Duodenal mucosa (tissue), 2 donors: ENCODE data around the gene PMPCA.

Experiments used
- H3K27ac ChIP-seq: one replicate; pipeline ENCODE4 v1.7.0; 2013; ENCODE audit warnings: low read depth, low read length
- H3K27me3 ChIP-seq, 2 donors: one replicate each; pipeline ENCODE4 v1.7.0; 2013; ENCODE audit warnings: low read length in 2 of 2, control low read depth in 1 of 2; ENCODE audit not compliant: insufficient read depth in 2 of 2, control insufficient read depth in 1 of 2
- H3K36me3 ChIP-seq, 2 donors: one replicate each; pipeline ENCODE4 v1.7.0; 2013; ENCODE audit warnings: low read length in 2 of 2, control low read depth in 1 of 2; ENCODE audit not compliant: insufficient read depth in 2 of 2, control insufficient read depth in 1 of 2
- H3K4me1 ChIP-seq, 2 donors: one replicate each; pipeline ENCODE4 v1.7.0; 2013; ENCODE audit warnings: low read length in 2 of 2, control low read depth in 1 of 2; ENCODE audit not compliant: insufficient read depth in 2 of 2, control insufficient read depth in 1 of 2
- H3K4me3 ChIP-seq, 2 donors: one replicate each; pipeline ENCODE4 v1.7.0; 2013; ENCODE audit warnings: low read length in 2 of 2, low read depth in 1 of 2
- H3K9ac ChIP-seq, 2 donors: one replicate each; pipeline ENCODE4 v1.7.0; 2013; ENCODE audit warnings: low read length in 2 of 2, low read depth in 1 of 2
- H3K9me3 ChIP-seq, 2 donors: one replicate each; pipeline ENCODE4 v1.7.0; 2013; ENCODE audit warnings: low read length in 2 of 2, control low read depth in 1 of 2; ENCODE audit not compliant: control insufficient read depth in 1 of 2

Gene PMPCA

GRCh38 chr9:136465500-136466154 is 55.2 kb downstream of the PMPCA start:
- Histone ChIP-seq H3K4me3 (no peak overlapping the region), H3K9ac (no peak overlapping the region), H3K4me1 (no peaks in the 10 kb centered on the region), H3K9me3 (no peaks in the 10 kb centered on the region), H3K36me3 (peaks cover 70 to 96% of the 10 kb centered on the region in 2 donors), H3K27me3 (no peaks in the 10 kb centered on the region), H3K27ac (no peak overlapping the region)

DNA sequence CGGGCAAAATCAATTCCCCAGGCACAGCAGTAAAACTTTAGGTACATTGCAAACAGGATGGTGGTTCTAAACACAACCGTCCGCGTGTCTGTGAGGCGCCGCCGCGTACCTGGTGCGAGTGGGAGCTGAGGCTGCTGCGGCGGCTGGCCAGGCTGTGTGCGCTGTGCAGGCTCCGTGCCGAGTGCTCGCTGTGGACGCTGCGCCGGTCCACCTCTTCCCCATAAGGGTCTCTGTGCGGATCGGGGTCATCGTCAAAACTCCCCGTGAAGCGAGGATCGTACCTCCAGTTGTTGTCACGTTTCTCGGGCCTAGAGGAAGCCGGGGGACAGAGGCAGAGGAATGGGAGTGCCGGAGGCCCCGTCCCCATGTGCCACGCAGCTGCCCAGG is 55.7 kb downstream of the PMPCA start:
- Histone ChIP-seq H3K9me3 (no peaks in the 10 kb centered on the region), H3K4me1 (no peaks in the 10 kb centered on the region), H3K27me3 (no peaks in the 10 kb centered on the region), H3K27ac (no peak overlapping the region), H3K9ac (no peak overlapping the region), H3K4me3 (no peak overlapping the region), H3K36me3 (peaks cover 69 to 96% of the 10 kb centered on the region in 2 donors)

- Histone ChIP-seq H3K9me3 (no peaks in the 10 kb centered on the region), H3K36me3 (peaks cover 68 to 97% of the 10 kb centered on the region in 2 donors), H3K27ac (no peak overlapping the region), H3K4me3 (no peak overlapping the region), H3K9ac (no peak overlapping the region), H3K27me3 (no peaks in the 10 kb centered on the region), H3K4me1 (no peaks in the 10 kb centered on the region)
These were observed 57.3 kb downstream of the PMPCA start for GRCh38 chr9:136467766-136468165.

DNA sequence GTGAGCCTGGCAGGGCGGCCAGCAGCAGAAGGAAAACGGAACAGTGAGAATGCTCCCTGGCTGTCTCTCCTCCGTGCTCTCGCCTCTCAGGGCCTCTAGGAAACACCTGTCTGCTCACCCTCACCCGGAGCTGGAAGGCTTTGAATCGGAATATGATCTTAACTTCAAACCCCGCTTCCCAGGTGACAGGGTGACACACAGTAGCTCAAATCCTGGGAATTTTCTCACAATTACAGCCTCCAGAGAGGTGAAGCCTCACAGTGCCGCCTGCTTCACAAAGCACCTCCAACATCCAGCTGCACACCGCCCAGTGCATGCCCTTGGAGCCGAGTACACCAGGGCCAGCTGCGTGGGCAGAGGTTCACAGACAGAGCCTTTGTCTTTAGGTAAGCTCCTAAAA is 59.9 kb downstream of the PMPCA start:
- Histone ChIP-seq H3K4me3 (no peak overlapping the region), H3K36me3 (peaks cover 72 to 97% of the 10 kb centered on the region in 2 donors), H3K9ac (no peak overlapping the region), H3K27me3 (no peaks in the 10 kb centered on the region), H3K27ac (no peak overlapping the region), H3K4me1 (no peaks in the 10 kb centered on the region), H3K9me3 (no peaks in the 10 kb centered on the region)

GRCh38 chr9:136470792-136471469 is 60.5 kb downstream of the PMPCA start:
- H3K27ac ChIP-seq, result no peak overlapping the region
- no peaks in the 10 kb centered on the region for H3K9me3 ChIP-seq
- no peaks in the 10 kb centered on the region for H3K4me1 ChIP-seq
- H3K9ac ChIP-seq, result no peak overlapping the region
- no peaks in the 10 kb centered on the region for H3K27me3 ChIP-seq
- H3K36me3 ChIP-seq, result peaks cover 72 to 97% of the 10 kb centered on the region in 2 donors
- H3K4me3 ChIP-seq, result no peak overlapping the region

DNA sequence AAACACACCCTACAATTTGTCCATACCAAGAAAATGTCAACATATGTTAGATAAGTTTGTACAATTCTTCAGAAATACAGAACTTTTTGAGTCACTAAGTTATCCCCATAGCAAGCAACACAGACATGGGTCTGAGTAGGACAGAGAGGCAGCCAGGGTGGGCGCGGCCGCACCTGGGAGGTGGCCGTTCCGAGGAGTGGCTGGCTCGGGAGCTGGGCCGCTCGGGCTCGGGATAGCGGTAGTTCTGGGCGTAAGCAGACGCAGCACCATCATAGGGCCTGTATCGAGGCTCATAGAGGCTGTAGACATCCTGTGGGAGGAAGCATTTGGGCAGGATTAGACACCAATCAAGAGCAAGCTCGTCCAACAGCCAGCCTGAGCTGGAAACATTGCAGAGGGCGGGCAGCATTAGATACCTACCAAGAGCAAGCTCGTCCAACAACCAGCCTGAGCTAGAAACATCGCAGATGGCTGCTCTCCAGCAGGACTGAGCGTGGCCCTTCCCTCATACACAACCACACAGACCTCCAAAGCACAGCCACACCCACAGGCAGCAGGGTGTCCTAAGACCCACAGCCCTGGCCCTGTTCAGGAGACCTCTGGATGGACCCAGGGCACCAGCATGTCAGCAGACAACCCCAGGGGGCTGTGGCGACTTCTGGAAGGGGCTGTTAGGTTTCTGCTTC is 61.5 kb downstream of the PMPCA start:
- Histone ChIP-seq H3K36me3 (peaks cover 72 to 97% of the 10 kb centered on the region in 2 donors), H3K4me3 (no peak overlapping the region), H3K4me1 (no peaks in the 10 kb centered on the region), H3K9ac (no peak overlapping the region), H3K27ac (no peak overlapping the region), H3K27me3 (no peaks in the 10 kb centered on the region), H3K9me3 (no peaks in the 10 kb centered on the region)

GRCh38 chr9:136472640-136473353 is 62.3 kb downstream of the PMPCA start:
- Histone ChIP-seq H3K4me3 (no peak overlapping the region), H3K36me3 (peaks cover 73 to 97% of the 10 kb centered on the region in 2 donors), H3K27me3 (no peaks in the 10 kb centered on the region), H3K4me1 (no peaks in the 10 kb centered on the region), H3K27ac (no peak overlapping the region), H3K9me3 (no peaks in the 10 kb centered on the region), H3K9ac (no peak overlapping the region)

DNA sequence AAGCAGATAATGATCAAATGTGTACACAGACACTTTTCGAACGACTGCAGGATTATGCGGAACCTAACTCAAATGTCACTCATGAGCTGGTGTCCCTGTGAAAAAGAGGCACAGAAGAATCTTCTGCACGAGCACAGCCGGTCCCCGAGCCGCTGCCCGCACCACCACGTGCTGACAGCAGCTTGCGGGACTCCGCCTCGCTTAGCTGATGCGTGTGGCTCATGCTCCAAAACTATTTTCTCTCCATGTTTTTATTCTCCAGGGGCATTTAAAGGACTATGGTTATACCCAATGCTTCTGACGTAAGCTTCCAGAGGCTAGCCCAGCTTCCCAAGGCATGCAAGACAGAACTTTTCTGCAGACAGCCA is 62.9 kb downstream of the PMPCA start:
- Histone ChIP-seq H3K4me1 (no peaks in the 10 kb centered on the region), H3K36me3 (peaks cover 67 to 95% of the 10 kb centered on the region in 2 donors), H3K27ac (no peak overlapping the region), H3K9me3 (no peaks in the 10 kb centered on the region), H3K27me3 (no peaks in the 10 kb centered on the region), H3K9ac (no peak overlapping the region), H3K4me3 (no peak overlapping the region)
